GM18951 (cell line): ENCODE results near the gene UBR1.

Experiments
- POLR2A ChIP-seq: IDR thresholded peaks from 4 replicates; pipeline ENCODE4 v1.6.1; 2011; ENCODE audit warnings: mild to moderate bottlenecking; ENCODE audit not compliant: insufficient read length, insufficient read depth; ENCODE audit errors: extremely low read depth
- in situ Hi-C: fragments of 300-500 bp; cut with MboI; formaldehyde crosslinking; loops from one replicate; pipeline ENCODE4 v1.12.0; 2022; ENCODE audit warnings: low sequenced_read_pairs, mixed read lengths, inconsistent platforms; ENCODE audit not compliant: unreplicated experiment

The UBR1 gene

DNA sequence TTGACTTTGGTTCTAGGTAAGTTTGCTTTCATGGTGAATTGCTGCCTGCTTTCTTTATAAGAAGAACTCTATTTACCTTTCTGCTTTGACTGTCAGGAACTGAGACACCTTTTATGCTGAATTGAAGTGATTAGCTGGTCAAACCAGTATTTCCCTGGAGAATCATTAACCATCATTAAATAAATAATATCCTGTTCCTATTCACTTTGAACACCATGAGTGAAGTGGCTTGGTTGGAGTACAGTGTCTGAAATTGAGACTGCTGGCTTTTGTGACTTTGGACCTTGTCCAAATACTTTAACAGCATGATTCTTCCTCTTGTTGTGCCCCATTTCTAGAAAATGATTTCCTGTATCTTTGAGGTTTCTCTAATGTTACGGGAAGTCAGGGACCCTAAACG is 21.9 kb upstream of the UBR1 start:
- TF ChIP-seq POLR2A: no peak
- in situ Hi-C loops: no loop called here

GRCh38 chr15:43126356-43126755 is 20.5 kb upstream of the UBR1 start:
- in situ Hi-C loops: no loop called here
- TF ChIP-seq POLR2A: no peak

DNA sequence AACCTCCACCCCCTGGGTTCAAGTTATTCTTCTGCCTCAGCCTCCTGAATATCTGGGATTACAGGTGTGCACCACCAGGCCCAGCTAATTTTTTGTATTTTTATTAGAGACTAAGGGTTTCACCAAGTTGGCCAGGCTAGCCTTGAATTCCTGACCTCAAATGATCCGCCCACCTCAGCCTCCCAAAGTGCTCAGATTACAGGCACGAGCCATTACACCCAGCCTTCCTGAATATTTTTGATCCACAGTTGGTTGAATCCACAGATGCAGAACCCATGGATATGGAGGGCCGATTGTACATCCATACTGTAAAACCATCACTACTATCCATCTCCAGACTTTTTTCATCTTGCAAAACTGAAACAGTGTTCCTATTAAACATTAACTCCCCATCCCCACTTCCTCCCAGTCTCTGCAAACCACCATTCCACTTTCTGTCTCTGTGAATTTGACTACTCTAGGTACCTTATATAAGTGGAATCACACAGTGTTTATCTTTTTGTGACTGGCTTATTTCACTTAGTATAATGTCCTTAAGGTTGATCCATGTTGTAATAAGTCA is 19.3 kb upstream of the UBR1 start:
- TF ChIP-seq POLR2A: no peak
- in situ Hi-C loops: no loop called here

DNA sequence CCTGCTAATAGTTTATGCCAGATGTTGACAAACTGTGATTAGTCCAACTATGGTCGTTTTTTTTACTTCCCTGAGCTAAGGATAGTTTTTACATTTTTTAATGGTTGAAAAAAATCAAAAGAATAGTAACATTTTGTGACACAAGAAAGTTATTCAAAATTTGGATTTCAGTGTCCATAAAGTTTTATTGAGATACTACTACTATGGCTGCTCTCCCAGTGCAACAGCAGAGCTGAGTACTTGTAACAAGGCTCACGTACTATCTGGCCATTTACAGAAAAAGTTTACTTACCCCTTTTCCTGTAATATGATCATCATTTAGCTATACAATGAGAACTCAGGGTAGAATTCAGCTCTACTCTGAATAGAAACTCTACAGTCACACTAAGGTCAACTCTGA is 16.0 kb upstream of the UBR1 start:
- in situ Hi-C loops: no loop called here
- TF ChIP-seq POLR2A: no peak

DNA sequence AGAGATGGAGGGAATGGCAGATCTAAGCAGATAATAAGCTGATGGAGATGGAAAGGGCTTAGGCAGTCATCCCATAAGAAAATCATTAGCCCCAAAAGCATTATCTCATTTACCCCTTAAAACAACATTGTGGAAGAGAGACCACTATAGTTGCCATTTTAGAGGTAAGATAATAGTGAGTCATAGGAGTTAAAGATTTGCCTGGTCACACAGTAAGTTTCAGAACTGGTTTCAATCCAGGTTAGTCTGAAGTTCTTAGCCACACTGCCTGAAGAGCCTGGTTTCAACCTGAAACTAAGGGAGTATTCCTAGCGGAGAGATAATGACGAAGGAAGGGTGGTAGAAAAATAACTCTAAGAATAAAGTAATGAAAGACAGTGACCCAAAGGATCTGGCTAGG is 13.0 kb upstream of the UBR1 start:
- in situ Hi-C loops: no loop called here
- TF ChIP-seq POLR2A: no peak

- in situ Hi-C loops: no loop called here
- no peak for TF ChIP-seq POLR2A
Measured at GRCh38 chr15:43118286-43118685, 12.4 kb upstream of the UBR1 start.

GRCh38 chr15:43111354-43111753 is 5.5 kb upstream of the UBR1 start:
- in situ Hi-C loops: no loop called here

GRCh38 chr15:43107751-43108150 is 1.9 kb upstream of the UBR1 start:
- in situ Hi-C loops: no loop called here
- no peak for TF ChIP-seq POLR2A

More at GRCh38 chr15:43111354-43111753, 5.5 kb upstream of the UBR1 start:
- TF ChIP-seq POLR2A: no peak

GRCh38 chr15:43106486-43106829 is 620 bp upstream of the UBR1 start:
- in situ Hi-C loops: no loop called here
- no peak for TF ChIP-seq POLR2A

DNA sequence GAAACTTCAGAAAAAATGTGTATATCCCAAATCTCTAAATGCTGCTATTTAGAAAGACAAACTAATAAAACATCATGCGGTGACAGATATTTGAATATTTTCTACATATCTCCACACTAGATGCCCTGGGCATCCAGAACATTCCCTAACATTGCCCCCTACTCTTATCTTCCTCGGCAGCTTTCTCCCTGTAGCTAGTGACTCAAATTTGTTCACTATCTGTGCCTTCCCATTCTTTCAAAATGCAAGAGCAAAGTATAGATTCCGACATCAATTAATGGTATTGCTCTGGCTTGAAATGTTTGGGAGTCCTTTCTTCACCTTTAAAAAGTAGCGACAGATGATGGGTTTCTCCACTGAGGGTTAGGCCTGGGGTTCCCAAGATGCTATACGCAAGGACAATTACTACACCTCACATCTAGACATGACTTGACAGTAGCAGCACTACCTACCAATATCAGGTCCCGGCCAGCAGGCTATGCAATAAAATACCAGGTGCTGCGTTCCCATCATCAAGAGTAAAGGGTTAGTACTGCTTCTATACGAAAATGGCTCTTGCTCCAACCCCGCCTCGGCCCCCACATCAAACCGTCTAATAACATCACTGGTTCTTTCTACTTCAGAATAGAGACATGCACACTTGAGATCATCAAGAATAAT is 631 bp downstream of the UBR1 start:
- TF ChIP-seq POLR2A: no peak
- in situ Hi-C loops: no loop called here

DNA sequence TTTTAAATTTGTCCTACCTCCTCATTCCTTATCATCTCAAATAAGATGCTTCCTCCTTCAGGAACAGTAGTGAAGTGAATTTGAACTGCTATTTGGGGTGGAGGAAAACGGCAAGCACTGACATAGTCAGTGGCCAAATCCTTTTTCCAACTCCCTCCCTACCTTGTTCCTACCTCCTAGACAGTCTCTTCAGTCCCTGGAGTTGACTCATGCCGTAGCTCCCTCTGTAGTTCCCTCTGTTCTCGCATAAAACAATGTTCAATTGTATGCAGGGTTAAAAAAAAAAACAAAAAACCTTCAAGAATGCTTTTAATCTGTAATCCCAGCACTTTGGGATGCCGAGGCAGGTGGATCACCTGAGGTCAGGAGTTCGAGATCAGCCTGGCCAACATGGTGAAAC is 1.4 kb downstream of the UBR1 start:
- no peak for TF ChIP-seq POLR2A
- in situ Hi-C loops: no loop called here

GRCh38 chr15:43103907-43104306 is 1.9 kb downstream of the UBR1 start:
- TF ChIP-seq POLR2A: no peak
- in situ Hi-C loops: no loop called here

DNA sequence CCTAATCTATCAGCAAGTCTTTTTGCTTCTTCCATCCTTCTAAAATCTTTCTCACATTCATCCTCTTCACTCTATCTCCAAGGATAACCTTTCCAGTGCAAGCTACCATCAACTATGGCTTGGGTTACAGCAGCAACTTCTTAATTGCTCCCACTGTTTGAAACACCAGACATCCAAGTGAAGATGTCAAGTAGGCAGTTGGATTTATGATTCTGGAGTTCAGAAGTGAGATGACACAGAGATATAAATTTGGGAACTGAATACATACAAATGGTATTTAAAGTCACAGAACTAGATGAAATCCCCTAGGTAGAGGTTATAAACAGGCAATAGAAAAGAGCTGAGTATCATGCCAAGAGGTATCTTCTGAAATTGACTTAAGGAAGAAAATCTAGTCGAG is 3.7 kb downstream of the UBR1 start:
- in situ Hi-C loops: no loop called here
- no peak for TF ChIP-seq POLR2A

DNA sequence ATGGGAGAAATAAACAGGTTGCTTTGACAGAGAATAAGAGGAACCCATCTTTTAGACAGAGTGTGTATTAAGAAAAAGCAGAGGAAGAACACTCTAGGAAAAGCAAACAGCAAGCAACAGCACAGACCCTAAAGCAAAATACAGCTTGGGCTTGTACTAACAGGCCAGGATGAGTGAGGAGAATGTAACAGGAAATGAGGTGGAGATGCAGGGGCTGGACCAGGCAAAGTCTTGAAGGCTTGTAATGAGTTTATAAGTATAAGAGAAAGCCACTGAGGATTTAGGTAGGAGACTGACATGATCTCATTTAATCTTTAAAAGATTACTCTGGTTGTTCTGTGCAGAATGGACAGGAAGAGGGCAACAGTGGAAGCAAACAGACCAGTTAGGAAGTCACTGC is 4.9 kb downstream of the UBR1 start:
- TF ChIP-seq POLR2A: no peak
- in situ Hi-C loops: no loop called here
